GM23248 (cell line): ENCODE results near the gene ZNF821.

Experiments
- EZH2 ChIP-seq: fragments of 200-600 bp; sonication (generic); IDR thresholded peaks from 2 replicates; pipeline ENCODE4 v1.6.1; 2018; ENCODE audit warnings: antibody characterized with exemption, mild to moderate bottlenecking; ENCODE audit not compliant: insufficient read depth, poor library complexity, severe bottlenecking
- EZH2phosphoT487 ChIP-seq: fragments of 200-600 bp; sonication (generic); IDR thresholded peaks from 2 replicates; pipeline ENCODE4 v1.6.1; 2018; ENCODE audit warnings: antibody characterized with exemption, moderate library complexity, mild to moderate bottlenecking, low read depth; ENCODE audit not compliant: insufficient read depth

DNA sequence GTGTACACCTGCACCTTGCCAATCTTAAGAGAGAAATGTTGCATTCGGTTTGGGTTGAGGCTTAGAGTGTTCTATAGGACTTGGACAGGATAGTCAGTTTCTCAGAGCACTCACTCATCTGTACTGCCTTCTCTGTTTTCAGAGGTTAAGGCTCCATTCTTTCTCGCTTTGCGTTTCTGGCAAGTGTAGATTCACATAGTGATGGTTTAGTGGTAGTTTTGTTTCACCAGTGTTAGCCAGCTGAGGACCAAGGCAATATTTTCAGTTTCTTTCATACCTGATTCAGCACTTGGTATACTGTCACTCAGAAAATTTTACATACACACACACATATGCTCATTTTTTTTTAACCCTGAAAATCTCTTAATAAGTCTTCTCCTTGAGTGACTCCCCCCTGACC lies 36.9 kb downstream of the ZNF821 start:
- TF ChIP-seq EZH2 (no peak), EZH2phosphoT487 (no peak)
